Measurements from ENCODE around the gene P4HA2.

P4HA2 gene

GRCh38 chr5:132227485-132228240 lies at the start of gene P4HA2:
P4HA2 (minus strand) TSS chr5:132227853; CDS start chr5:132218626, 9,227 bp downstream.
- peak; percentile 56 for DNase-seq (ENCODE audit: low spot score)

- DNase-seq (ENCODE audit: low spot score), result no peak
These were observed 49.6 kb upstream of the P4HA2 start for GRCh38 chr5:132277256-132277655.

- no peak for DNase-seq (ENCODE audit: low spot score)
These were observed 47.9 kb upstream of the P4HA2 start for GRCh38 chr5:132275367-132276220.

GRCh38 chr5:132274050-132274792 lies 46.6 kb upstream of the P4HA2 start:
- DNase-seq (ENCODE audit: low spot score), result no peak

- DNase-seq (ENCODE audit: low spot score), result no peak
These were observed 46.0 kb upstream of the P4HA2 start for GRCh38 chr5:132273631-132274030.

GRCh38 chr5:132272311-132273210 lies 44.9 kb upstream of the P4HA2 start:
- peak; percentile 65 for DNase-seq (ENCODE audit: low spot score)

GRCh38 chr5:132271251-132272246 lies 43.9 kb upstream of the P4HA2 start:
- peak; percentile 42 for DNase-seq (ENCODE audit: low spot score)

- no peak for DNase-seq (ENCODE audit: low spot score)
These were observed 43.1 kb upstream of the P4HA2 start for GRCh38 chr5:132270706-132271105.

- DNase-seq (ENCODE audit: low spot score), result no peak
These were observed 42.6 kb upstream of the P4HA2 start for GRCh38 chr5:132270335-132270665.

GRCh38 chr5:132269635-132270334 lies 42.1 kb upstream of the P4HA2 start:
- DNase-seq (ENCODE audit: low spot score), result no peak

- no peak for DNase-seq (ENCODE audit: low spot score)
These were observed 41.3 kb upstream of the P4HA2 start for GRCh38 chr5:132268769-132269551.

GRCh38 chr5:132267931-132268768 lies 40.5 kb upstream of the P4HA2 start:
- DNase-seq (ENCODE audit: low spot score), result no peak

- DNase-seq (ENCODE audit: low spot score), result no peak
These were observed 39.6 kb upstream of the P4HA2 start for GRCh38 chr5:132267166-132267739.

- DNase-seq (ENCODE audit: low spot score), result no peak
These were observed 39.1 kb upstream of the P4HA2 start for GRCh38 chr5:132266836-132267160.

- DNase-seq (ENCODE audit: low spot score), result no peak
These were observed 38.6 kb upstream of the P4HA2 start for GRCh38 chr5:132266031-132266835.

- no peak for DNase-seq (ENCODE audit: low spot score)
These were observed 37.8 kb upstream of the P4HA2 start for GRCh38 chr5:132265336-132266030.
